ENCODE measurements around the gene DENND6B. TPM values are rescaled to one million over a fixed set of nuclear protein-coding genes. Genes with fewer than 3 reads are reported as not detected.

The DENND6B gene
- total RNA-seq, 2 donors from 2014 or later = 3.4 to 7.3 TPM

- no peak for DNase-seq
- intact Hi-C loops (cut with DNase I) = no loop called here
- ATAC-seq = no peak
- no peak overlapping the region for H3K4me3 ChIP-seq
- TF ChIP-seq CTCF (IDR thresholded peaks at IDR 0.05) = no peak
- no peak for TF ChIP-seq POLR2A (IDR thresholded peaks at IDR 0.05)
- H3K4me1 ChIP-seq = peaks cover 42% of the 10 kb centered on the region
- 91 to 93% methylated on average over 17 to 19 of the region's 30 CpGs for WGBS, 2 donors
- no peaks in the 10 kb centered on the region for H3K9me3 ChIP-seq
- no peaks in the 10 kb centered on the region for H3K27me3 ChIP-seq
- H3K27ac ChIP-seq = peak overlapping the region in 3 of 4 donors; percentile 75 to 89 (median 85)
- peaks cover 26 to 32% of the 10 kb centered on the region in 2 donors for H3K36me3 ChIP-seq (replicated peaks in 1 of 2; ENCODE audit: insufficient read depth in 1 of 2, low read depth in 2 of 2)
Measured at GRCh38 chr22:50283821-50284220, 43.0 kb downstream of the DENND6B start.

- DNase-seq (peak; percentile 74 to 88 (median 83)), ATAC-seq (peak; percentile 88)
- peaks cover 42% of the 10 kb centered on the region for H3K4me1 ChIP-seq
- WGBS, 2 donors = 70 to 78% methylated on average over 28 to 45 of the region's 45 CpGs
- no peak overlapping the region for H3K4me3 ChIP-seq
- no peaks in the 10 kb centered on the region for H3K9me3 ChIP-seq
- peaks cover 24 to 29% of the 10 kb centered on the region in 2 donors for H3K36me3 ChIP-seq (replicated peaks in 1 of 2; ENCODE audit: insufficient read depth in 1 of 2, low read depth in 2 of 2)
- intact Hi-C loops (cut with DNase I) = no loop called here
- peak; percentile 11 to 53 (median 52) for TF ChIP-seq POLR2A (IDR thresholded peaks at IDR 0.05)
- TF ChIP-seq CTCF (IDR thresholded peaks at IDR 0.05) = no peak
- no peaks in the 10 kb centered on the region for H3K27me3 ChIP-seq
- peak overlapping the region; percentile 75 to 89 (median 80) for H3K27ac ChIP-seq
Measured at GRCh38 chr22:50282361-50283155, 44.3 kb downstream of the DENND6B start.

- WGBS, 2 donors = 52 to 70% methylated on average over 5 to 24 of the region's 25 CpGs
- Histone ChIP-seq H3K4me3 (no peak overlapping the region), H3K27me3 (no peaks in the 10 kb centered on the region), H3K27ac (peak overlapping the region; percentile 75 to 89 (median 80)), H3K36me3 (replicated peaks in 1 of 2; ENCODE audit: insufficient read depth in 1 of 2, low read depth in 2 of 2) (peaks cover 24 to 29% of the 10 kb centered on the region in 2 donors), H3K9me3 (no peaks in the 10 kb centered on the region), H3K4me1 (peaks cover 40% of the 10 kb centered on the region)
- intact Hi-C loops (cut with DNase I) = no loop called here
- peak in 3 of 7 experiments; percentile 21 to 27 (median 25) for TF ChIP-seq CTCF (IDR thresholded peaks at IDR 0.05)
- TF ChIP-seq POLR2A (IDR thresholded peaks at IDR 0.05) = no peak
- peak; percentile 61 to 69 (median 66) for DNase-seq
- peak; percentile 61 for ATAC-seq
Measured at GRCh38 chr22:50281957-50282356, 44.9 kb downstream of the DENND6B start.

- WGBS, 2 donors = 91 to 96% methylated on average over 20 to 25 of the region's 36 CpGs
- TF ChIP-seq CTCF (IDR thresholded peaks at IDR 0.05) = no peak
- TF ChIP-seq POLR2A (IDR thresholded peaks at IDR 0.05) = no peak
- ATAC-seq = no peak
- Histone ChIP-seq H3K27ac (peak overlapping the region; percentile 75 to 89 (median 80)), H3K9me3 (no peaks in the 10 kb centered on the region), H3K27me3 (no peaks in the 10 kb centered on the region), H3K36me3 (replicated peaks in 1 of 2; ENCODE audit: insufficient read depth in 1 of 2, low read depth in 2 of 2) (peaks cover 20 to 31% of the 10 kb centered on the region in 2 donors), H3K4me3 (no peak overlapping the region), H3K4me1 (peaks cover 35% of the 10 kb centered on the region)
- DNase-seq = no peak
- intact Hi-C loops (cut with DNase I) = no loop called here
Measured at GRCh38 chr22:50281384-50281760, 45.4 kb downstream of the DENND6B start.

Measured in body of pancreas (tissue), 4 donors.